Uterus (tissue), 2 donors: ENCODE data around the gene CRYBG1.

Experiments
- POLR2A ChIP-seq, 2 donors: fragments of 450-650 bp; IDR thresholded peaks; one replicate each; pipeline ENCODE4 v1.6.1; 2016; ENCODE audit warnings: antibody characterized with exemption in 2 of 2, mild to moderate bottlenecking in 1 of 2, moderate library complexity in 1 of 2
- TF ChIP-seq, protein P1 (sequence below), 4 experiments: fragments of 200-600 bp in 2 of 4; fragments of 450-650 bp in 2 of 4; sonication (generic) in 2 of 4; IDR thresholded peaks; one replicate each; pipeline ENCODE4 v1.5.1; 2016 to 2019; ENCODE audit warnings: antibody characterized with exemption in 4 of 4, mild to moderate bottlenecking in 2 of 4, moderate library complexity in 1 of 4

GRCh38 chr6:106581468-106581867, 221.0 kb downstream of the CRYBG1 start:
- TF ChIP-seq, protein P1, sequence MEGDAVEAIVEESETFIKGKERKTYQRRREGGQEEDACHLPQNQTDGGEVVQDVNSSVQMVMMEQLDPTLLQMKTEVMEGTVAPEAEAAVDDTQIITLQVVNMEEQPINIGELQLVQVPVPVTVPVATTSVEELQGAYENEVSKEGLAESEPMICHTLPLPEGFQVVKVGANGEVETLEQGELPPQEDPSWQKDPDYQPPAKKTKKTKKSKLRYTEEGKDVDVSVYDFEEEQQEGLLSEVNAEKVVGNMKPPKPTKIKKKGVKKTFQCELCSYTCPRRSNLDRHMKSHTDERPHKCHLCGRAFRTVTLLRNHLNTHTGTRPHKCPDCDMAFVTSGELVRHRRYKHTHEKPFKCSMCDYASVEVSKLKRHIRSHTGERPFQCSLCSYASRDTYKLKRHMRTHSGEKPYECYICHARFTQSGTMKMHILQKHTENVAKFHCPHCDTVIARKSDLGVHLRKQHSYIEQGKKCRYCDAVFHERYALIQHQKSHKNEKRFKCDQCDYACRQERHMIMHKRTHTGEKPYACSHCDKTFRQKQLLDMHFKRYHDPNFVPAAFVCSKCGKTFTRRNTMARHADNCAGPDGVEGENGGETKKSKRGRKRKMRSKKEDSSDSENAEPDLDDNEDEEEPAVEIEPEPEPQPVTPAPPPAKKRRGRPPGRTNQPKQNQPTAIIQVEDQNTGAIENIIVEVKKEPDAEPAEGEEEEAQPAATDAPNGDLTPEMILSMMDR (IDR thresholded peaks at IDR 0.05), result no peak
- no peak for TF ChIP-seq POLR2A (IDR thresholded peaks at IDR 0.05)
